Measurements from ENCODE around the gene VRK1. TPM values are rescaled to one million over a fixed set of nuclear protein-coding genes. Genes with fewer than 3 reads are reported as not detected.

The VRK1 gene
- total RNA-seq, 1 experiment from 2014 or later = 67.3 TPM

DNA sequence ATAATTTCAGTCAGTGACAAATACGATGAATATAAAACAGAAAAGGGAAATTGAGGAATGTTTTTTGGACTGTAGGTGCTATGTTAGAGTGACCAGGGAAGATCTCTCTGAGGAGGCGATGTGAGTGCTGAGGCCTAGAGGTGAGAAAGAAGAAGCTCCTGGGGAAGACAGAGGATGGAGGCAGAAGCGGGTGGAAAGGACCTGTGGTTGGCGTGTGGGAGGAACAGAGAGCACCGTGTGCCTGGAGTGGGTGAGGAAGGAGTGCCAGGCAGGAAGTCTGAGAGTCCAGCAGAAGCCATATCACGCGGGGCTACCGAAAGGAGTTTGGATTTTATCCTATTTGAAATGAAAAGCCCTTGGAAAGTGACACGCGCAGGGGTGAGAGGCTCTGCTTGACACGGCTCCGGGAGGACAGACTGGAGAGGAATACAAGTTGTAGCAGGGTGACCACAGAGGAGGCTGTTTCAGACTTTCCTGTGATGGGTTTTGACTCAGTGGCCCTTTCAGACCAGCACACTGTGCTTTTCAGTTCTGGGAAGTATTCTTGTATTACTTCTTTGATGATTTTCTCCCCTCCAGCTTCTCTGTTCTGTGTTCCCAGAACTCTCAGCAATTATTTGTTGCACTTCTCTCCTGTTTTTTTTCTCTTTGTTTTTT is 96.9 kb downstream of the VRK1 start:
- Mint-ChIP-seq H3K4me1 (peaks cover 4% of the 10 kb centered on the region; the same call in 1 of the 2 replicates), H3K4me3 (no peak overlapping the region), H3K36me3 (no peaks in the 10 kb centered on the region), H3K9me3 (no peaks in the 10 kb centered on the region), H3K27ac (no peak overlapping the region), H3K27me3 (ENCODE audit: low read depth) (no peaks in the 10 kb centered on the region)
- ATAC-seq (no peak), DNase-seq (ENCODE audit: low spot score) (no peak)
- POLR2A ChIA-PET = no interaction called here
- CTCF ChIA-PET = interaction anchor here (1.3 kb wide), 1 partner anchor 45 kb away, joined by 4 read pairs; no protein-coding TSS in a partner anchor
- TF ChIP-seq ZNF423 (CRISPR knock-in tag; IDR thresholded peaks at IDR 0.05) (no peak), MYBL2 (CRISPR knock-in tag; IDR thresholded peaks at IDR 0.05) (no peak), ZNF121 (CRISPR knock-in tag; IDR thresholded peaks at IDR 0.05) (no peak), EMX1 (CRISPR knock-in tag; IDR thresholded peaks at IDR 0.05) (no peak)

DNA sequence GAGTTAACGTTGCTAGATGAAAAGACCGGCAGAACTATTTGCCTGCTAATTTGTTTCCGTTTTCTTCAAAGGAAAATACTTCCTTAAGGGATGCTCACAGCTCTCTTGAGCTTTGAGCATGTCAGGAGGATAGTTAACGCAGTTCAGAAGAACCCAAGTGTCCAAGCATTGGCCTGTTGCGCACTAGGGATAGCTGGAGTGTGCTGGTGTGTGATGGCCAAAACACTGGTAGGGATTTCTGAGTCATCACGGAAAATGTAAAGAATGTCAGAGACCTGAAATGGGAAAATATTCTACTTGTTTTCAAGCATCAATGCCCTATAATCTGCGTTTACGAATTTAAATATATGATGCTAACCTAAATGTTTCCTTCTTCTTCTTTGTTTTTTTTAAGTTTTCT is 97.8 kb downstream of the VRK1 start:
- no peak for ATAC-seq
- H3K36me3 Mint-ChIP-seq = no peaks in the 10 kb centered on the region
- no peaks in the 10 kb centered on the region for H3K4me1 Mint-ChIP-seq
- POLR2A ChIA-PET = no interaction called here
- no peak overlapping the region for H3K27ac Mint-ChIP-seq
- no peak for DNase-seq (ENCODE audit: low spot score)
- H3K9me3 Mint-ChIP-seq = no peaks in the 10 kb centered on the region
- TF ChIP-seq FOXK1 (CRISPR knock-in tag; IDR thresholded peaks at IDR 0.05) = no peak
- no peak for TF ChIP-seq ZBTB21 (CRISPR knock-in tag; IDR thresholded peaks at IDR 0.05; ENCODE audit: borderline replicate concordance)
- TF ChIP-seq TEAD4 (CRISPR knock-in tag; IDR thresholded peaks at IDR 0.05) = no peak
- no peak for TF ChIP-seq SMAD4 (CRISPR knock-in tag; IDR thresholded peaks at IDR 0.05)
- TF ChIP-seq ESRRA (CRISPR knock-in tag; IDR thresholded peaks at IDR 0.05; ENCODE audit: borderline replicate concordance) = no peak
- no peak for TF ChIP-seq NR2C2 (CRISPR knock-in tag; IDR thresholded peaks at IDR 0.05)
- no peak for TF ChIP-seq GRHL2 (CRISPR knock-in tag; IDR thresholded peaks at IDR 0.05; ENCODE audit: insufficient replicate concordance, severe bottlenecking)
- TF ChIP-seq EMX1 (CRISPR knock-in tag; IDR thresholded peaks at IDR 0.05) = no peak
- CTCF ChIA-PET = no interaction called here
- no peak overlapping the region for H3K4me3 Mint-ChIP-seq
- H3K27me3 Mint-ChIP-seq (ENCODE audit: low read depth) = no peaks in the 10 kb centered on the region

DNA sequence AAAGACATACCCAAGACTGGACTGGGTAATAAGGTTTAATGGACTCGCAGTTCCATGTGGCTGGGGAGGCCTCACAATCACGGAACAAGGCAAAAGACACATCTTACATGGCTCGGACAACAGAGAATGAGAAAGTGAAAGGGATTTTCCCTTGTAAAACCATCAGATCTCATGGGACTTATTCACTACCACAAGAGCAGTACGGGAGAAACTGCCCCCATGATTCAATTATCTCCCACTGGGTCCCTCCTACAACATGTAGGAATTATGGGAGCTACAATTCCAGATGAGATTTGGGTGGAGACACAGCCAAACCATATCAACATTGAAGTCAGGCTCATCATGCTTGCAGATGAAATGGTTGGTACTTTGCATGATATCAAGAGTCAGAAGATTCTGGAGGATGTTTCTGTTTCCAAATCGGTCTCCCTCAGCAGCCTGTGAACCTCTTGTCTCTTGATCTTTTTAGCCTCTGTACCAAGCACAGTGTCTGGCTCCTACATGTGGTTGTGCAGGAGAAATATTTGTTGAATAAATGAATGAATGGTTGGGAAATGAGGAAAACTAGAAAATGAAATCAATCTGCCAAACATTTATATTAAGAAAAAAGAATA is 98.6 kb downstream of the VRK1 start:
- DNase-seq (ENCODE audit: low spot score) (no peak), ATAC-seq (no peak)
- ChIA-PET POLR2A (no interaction called here), CTCF (no interaction called here)
- Mint-ChIP-seq H3K27me3 (ENCODE audit: low read depth) (no peaks in the 10 kb centered on the region), H3K27ac (no peak overlapping the region), H3K4me1 (no peaks in the 10 kb centered on the region), H3K9me3 (no peaks in the 10 kb centered on the region), H3K36me3 (no peaks in the 10 kb centered on the region), H3K4me3 (no peak overlapping the region)
- TF ChIP-seq GTF2I (CRISPR knock-in tag; conservative IDR thresholded peaks at IDR 0.05) = no peak
- TF ChIP-seq CBFB (CRISPR knock-in tag; IDR thresholded peaks at IDR 0.05; ENCODE audit: low read depth) = no peak
- no peak for TF ChIP-seq MXD4 (CRISPR knock-in tag; IDR thresholded peaks at IDR 0.05; ENCODE audit: borderline replicate concordance)
- no peak for TF ChIP-seq OVOL2 (CRISPR knock-in tag; IDR thresholded peaks at IDR 0.05; ENCODE audit: borderline replicate concordance)
- no peak for TF ChIP-seq ZNF138 (CRISPR knock-in tag; conservative IDR thresholded peaks at IDR 0.05)
- no peak for TF ChIP-seq NFATC4 (CRISPR knock-in tag; IDR thresholded peaks at IDR 0.05)
- TF ChIP-seq FOXK1 (CRISPR knock-in tag; IDR thresholded peaks at IDR 0.05) = no peak
- TF ChIP-seq, protein P1, sequence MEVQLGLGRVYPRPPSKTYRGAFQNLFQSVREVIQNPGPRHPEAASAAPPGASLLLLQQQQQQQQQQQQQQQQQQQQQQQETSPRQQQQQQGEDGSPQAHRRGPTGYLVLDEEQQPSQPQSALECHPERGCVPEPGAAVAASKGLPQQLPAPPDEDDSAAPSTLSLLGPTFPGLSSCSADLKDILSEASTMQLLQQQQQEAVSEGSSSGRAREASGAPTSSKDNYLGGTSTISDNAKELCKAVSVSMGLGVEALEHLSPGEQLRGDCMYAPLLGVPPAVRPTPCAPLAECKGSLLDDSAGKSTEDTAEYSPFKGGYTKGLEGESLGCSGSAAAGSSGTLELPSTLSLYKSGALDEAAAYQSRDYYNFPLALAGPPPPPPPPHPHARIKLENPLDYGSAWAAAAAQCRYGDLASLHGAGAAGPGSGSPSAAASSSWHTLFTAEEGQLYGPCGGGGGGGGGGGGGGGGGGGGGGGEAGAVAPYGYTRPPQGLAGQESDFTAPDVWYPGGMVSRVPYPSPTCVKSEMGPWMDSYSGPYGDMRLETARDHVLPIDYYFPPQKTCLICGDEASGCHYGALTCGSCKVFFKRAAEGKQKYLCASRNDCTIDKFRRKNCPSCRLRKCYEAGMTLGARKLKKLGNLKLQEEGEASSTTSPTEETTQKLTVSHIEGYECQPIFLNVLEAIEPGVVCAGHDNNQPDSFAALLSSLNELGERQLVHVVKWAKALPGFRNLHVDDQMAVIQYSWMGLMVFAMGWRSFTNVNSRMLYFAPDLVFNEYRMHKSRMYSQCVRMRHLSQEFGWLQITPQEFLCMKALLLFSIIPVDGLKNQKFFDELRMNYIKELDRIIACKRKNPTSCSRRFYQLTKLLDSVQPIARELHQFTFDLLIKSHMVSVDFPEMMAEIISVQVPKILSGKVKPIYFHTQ (CRISPR knock-in tag; IDR thresholded peaks at IDR 0.05) = no peak
- TF ChIP-seq, protein P2, sequence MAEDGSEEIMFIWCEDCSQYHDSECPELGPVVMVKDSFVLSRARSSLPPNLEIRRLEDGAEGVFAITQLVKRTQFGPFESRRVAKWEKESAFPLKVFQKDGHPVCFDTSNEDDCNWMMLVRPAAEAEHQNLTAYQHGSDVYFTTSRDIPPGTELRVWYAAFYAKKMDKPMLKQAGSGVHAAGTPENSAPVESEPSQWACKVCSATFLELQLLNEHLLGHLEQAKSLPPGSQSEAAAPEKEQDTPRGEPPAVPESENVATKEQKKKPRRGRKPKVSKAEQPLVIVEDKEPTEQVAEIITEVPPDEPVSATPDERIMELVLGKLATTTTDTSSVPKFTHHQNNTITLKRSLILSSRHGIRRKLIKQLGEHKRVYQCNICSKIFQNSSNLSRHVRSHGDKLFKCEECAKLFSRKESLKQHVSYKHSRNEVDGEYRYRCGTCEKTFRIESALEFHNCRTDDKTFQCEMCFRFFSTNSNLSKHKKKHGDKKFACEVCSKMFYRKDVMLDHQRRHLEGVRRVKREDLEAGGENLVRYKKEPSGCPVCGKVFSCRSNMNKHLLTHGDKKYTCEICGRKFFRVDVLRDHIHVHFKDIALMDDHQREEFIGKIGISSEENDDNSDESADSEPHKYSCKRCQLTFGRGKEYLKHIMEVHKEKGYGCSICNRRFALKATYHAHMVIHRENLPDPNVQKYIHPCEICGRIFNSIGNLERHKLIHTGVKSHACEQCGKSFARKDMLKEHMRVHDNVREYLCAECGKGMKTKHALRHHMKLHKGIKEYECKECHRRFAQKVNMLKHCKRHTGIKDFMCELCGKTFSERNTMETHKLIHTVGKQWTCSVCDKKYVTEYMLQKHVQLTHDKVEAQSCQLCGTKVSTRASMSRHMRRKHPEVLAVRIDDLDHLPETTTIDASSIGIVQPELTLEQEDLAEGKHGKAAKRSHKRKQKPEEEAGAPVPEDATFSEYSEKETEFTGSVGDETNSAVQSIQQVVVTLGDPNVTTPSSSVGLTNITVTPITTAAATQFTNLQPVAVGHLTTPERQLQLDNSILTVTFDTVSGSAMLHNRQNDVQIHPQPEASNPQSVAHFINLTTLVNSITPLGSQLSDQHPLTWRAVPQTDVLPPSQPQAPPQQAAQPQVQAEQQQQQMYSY (CRISPR knock-in tag; IDR thresholded peaks at IDR 0.05) = no peak
- TF ChIP-seq NFYB (CRISPR knock-in tag; conservative IDR thresholded peaks at IDR 0.05; ENCODE audit: low read depth) = no peak
- TF ChIP-seq ZNF317 (CRISPR knock-in tag; IDR thresholded peaks at IDR 0.05; ENCODE audit: borderline replicate concordance, low read depth) = no peak
- no peak for TF ChIP-seq TCF7 (CRISPR knock-in tag; IDR thresholded peaks at IDR 0.05; ENCODE audit: low read depth)
- TF ChIP-seq, protein P3, sequence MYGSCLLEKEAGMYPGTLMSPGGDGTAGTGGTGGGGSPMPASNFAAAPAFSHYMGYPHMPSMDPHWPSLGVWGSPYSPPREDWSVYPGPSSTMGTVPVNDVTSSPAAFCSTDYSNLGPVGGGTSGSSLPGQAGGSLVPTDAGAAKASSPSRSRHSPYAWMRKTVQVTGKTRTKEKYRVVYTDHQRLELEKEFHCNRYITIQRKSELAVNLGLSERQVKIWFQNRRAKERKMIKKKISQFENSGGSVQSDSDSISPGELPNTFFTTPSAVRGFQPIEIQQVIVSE (CRISPR knock-in tag; IDR thresholded peaks at IDR 0.05; ENCODE audit: borderline replicate concordance) = no peak
- TF ChIP-seq NR3C1 (CRISPR knock-in tag; conservative IDR thresholded peaks at IDR 0.05; ENCODE audit: low read depth) = no peak

All from WTC11 (cell line).